ENCODE measurements around the gene TALDO1. TPM values are rescaled to one million over a fixed set of nuclear protein-coding genes. Genes with fewer than 3 reads are reported as not detected.
"Not testable (repeated sequence)": the region's sequence is repeated elsewhere in the genome, so short reads cannot be mapped to it uniquely, and the experiment has no call there.

TALDO1 gene
- total RNA-seq, 2 donors from 2014 or later = 90.3 to 111 TPM

GRCh38 chr11:728901-729491, 18.3 kb upstream of the TALDO1 start:
- no peak for DNase-seq (ENCODE audit: low spot score)
- H3K27me3 ChIP-seq = peaks cover 4 to 10% of the 10 kb centered on the region in 2 donors
- H3K27ac ChIP-seq = peak overlapping the region; percentile 50 to 61
- H3K36me3 ChIP-seq = no peaks in the 10 kb centered on the region
- TF ChIP-seq CTCF (IDR thresholded peaks at IDR 0.05) = no peak
- no peak overlapping the region for H3K4me3 ChIP-seq
- peaks cover 0 to 40% of the 10 kb centered on the region in 2 donors for H3K4me1 ChIP-seq
- no peaks in the 10 kb centered on the region for H3K9me3 ChIP-seq

DNA sequence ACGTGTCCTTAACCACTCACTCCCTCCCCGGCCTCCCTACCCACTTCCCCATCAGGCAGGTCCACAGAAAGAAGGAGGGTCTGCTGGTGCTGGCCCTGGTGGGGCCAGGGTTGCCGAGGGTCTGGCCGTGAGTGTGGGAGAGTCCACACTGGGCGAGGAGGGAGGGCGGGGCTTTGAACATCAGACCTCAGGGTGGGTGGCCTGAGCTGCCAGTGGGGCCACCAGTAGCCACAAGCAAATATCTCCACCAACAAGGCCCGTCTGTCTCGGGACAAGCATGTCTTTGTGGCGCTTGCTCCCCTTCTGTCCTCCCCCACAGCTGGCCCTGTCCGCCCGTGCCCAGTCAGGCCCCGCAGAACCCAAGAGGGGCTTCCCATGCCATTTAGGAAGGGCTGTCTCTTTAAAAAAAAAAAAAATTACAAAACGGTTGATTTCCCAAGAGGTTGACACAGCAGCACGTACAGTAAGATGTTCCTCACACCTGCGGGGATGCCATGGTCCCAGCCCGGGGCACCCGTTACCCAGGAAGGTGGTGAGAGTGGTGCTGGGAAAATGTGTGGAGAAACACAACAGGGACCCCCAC, 17.7 kb upstream of the TALDO1 start:
- Histone ChIP-seq H3K27me3 (peaks cover 4 to 10% of the 10 kb centered on the region in 2 donors), H3K36me3 (no peaks in the 10 kb centered on the region), H3K4me1 (peaks cover 0 to 40% of the 10 kb centered on the region in 2 donors), H3K4me3 (no peak overlapping the region), H3K9me3 (no peaks in the 10 kb centered on the region), H3K27ac (no peak overlapping the region)
- DNase-seq (ENCODE audit: low spot score) = no peak
- no peak for TF ChIP-seq CTCF (IDR thresholded peaks at IDR 0.05)

DNA sequence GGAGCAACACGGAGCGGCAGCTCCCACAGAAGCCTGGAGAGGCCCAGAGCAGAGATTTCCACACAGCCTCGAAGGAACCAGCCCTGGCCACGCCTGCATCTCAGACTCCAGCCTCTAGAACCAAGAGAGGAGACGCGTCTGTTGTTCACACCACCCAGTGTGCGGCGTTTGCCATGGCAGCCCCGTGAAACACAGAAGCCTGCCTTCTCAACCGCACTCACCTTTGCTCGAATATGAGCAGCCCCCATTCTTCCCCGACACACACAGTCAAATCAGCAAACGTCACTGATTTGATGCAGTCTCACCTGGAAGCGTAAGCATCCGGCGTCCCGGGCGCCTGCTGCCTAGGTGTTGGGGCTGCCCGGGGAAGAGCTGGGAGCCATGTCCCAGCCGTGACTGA, 14.2 kb upstream of the TALDO1 start:
- H3K36me3 ChIP-seq = no peaks in the 10 kb centered on the region
- no peaks in the 10 kb centered on the region for H3K27me3 ChIP-seq
- no peaks in the 10 kb centered on the region for H3K9me3 ChIP-seq
- H3K4me1 ChIP-seq = peaks cover 0 to 12% of the 10 kb centered on the region in 2 donors
- TF ChIP-seq CTCF (IDR thresholded peaks at IDR 0.05) = no peak
- H3K27ac ChIP-seq = no peak overlapping the region
- H3K4me3 ChIP-seq = no peak overlapping the region
- DNase-seq (ENCODE audit: low spot score) = no peak

- not testable (repeated sequence) for H3K36me3 ChIP-seq; H3K27ac ChIP-seq; H3K4me3 ChIP-seq; H3K27me3 ChIP-seq; H3K9me3 ChIP-seq; DNase-seq (ENCODE audit: low spot score); H3K4me1 ChIP-seq
Observed at GRCh38 chr11:734541-734940, 12.7 kb upstream of the TALDO1 start.

GRCh38 chr11:737366-737765, 9.9 kb upstream of the TALDO1 start:
- no peaks in the 10 kb centered on the region for H3K4me1 ChIP-seq
- H3K9me3 ChIP-seq = no peaks in the 10 kb centered on the region
- no peak for DNase-seq (ENCODE audit: low spot score)
- no peak overlapping the region for H3K27ac ChIP-seq
- TF ChIP-seq CTCF (IDR thresholded peaks at IDR 0.05) = no peak
- H3K27me3 ChIP-seq = no peaks in the 10 kb centered on the region
- no peak overlapping the region for H3K4me3 ChIP-seq
- H3K36me3 ChIP-seq = no peaks in the 10 kb centered on the region

DNA sequence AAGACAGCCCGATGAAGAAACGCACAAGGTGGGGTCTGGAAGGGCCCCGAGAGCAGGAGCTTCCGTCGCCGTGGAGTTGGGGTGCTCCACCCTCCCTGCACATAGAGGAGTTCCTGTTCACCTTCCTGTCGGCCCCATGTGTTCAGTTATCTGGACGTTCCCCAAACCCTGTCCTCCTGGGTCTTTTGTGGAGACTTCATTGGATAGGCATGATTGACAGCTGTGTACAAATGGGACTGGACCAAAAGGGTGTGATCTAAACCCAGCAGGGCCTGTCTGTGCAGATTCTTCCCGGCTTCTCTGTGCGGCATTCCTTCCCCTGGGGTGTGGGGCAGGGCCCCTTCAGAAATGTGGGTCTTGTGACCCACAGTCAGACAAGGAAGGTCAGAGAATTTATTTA, 9.4 kb upstream of the TALDO1 start:
- not testable (repeated sequence) for DNase-seq (ENCODE audit: low spot score); H3K36me3 ChIP-seq; H3K27me3 ChIP-seq; H3K4me3 ChIP-seq; H3K4me1 ChIP-seq; H3K27ac ChIP-seq; H3K9me3 ChIP-seq

GRCh38 chr11:742156-742546, 5.1 kb upstream of the TALDO1 start:
- H3K27me3 ChIP-seq = no peaks in the 10 kb centered on the region
- no peaks in the 10 kb centered on the region for H3K36me3 ChIP-seq
- H3K27ac ChIP-seq = no peak overlapping the region
- no peak for TF ChIP-seq CTCF (IDR thresholded peaks at IDR 0.05)
- H3K4me1 ChIP-seq = peaks cover 0 to 10% of the 10 kb centered on the region in 2 donors
- no peaks in the 10 kb centered on the region for H3K9me3 ChIP-seq
- no peak for DNase-seq (ENCODE audit: low spot score)
- H3K4me3 ChIP-seq = no peak overlapping the region

Measured in right atrium auricular region (tissue), 2 donors.